SK-N-MC (cell line): ENCODE results near the gene RFLNA.

Experiments
- EZH2 ChIP-seq: fragments of 200-600 bp; sonication (generic); IDR thresholded peaks from one replicate; pipeline ENCODE4 v1.6.1; 2017; ENCODE audit warnings: antibody characterized with exemption
- POLR2AphosphoS5 ChIP-seq: IDR thresholded peaks from 2 replicates; pipeline ENCODE4 v1.6.1; 2012; ENCODE audit warnings: mild to moderate bottlenecking, low read depth, low read length, borderline replicate concordance

DNA sequence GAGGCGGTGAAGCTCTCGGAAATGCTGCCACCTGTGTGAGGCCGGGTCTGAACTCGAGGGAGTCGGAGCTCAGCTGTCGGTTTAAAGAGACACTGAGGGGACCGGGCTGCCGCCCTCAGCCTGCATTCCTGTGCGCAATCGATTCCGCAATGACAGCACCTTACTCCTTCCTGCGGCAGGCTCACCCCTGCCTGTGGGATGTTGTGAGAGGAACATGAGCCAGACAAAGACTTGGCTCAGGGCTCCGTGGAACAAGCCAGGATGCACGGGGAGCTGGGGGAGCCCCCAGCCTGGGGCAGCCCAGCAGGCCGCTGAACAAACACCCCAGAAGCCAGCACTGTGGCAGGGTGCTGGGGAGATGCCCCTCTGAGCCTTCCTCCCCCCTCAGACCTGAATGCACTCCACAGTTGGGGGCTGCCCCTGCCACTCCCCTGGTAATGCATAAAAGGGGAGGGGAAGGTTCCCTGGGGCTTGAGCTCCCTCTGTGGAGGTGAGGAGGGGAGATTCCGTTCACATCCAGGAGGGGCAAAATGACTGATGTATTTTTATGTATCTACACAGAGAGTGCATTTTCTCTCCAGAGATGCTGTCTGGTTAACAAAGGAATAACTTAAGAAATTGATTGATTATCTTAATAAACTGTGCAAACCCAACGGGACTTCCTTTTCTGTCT lies 20.6 kb downstream of the RFLNA start:
- TF ChIP-seq POLR2AphosphoS5 (no peak), EZH2 (no peak)
